ENCODE results near the gene GRM4. TPM values are rescaled to one million over a fixed set of nuclear protein-coding genes. Genes with fewer than 3 reads are reported as not detected.

GRM4 gene
- total RNA-seq, 1 experiment from 2014 or later = 5.6 TPM

GRCh38 chr6:33981861-33982260 is 164.0 kb downstream of the GRM4 start:
- no peaks in the 10 kb centered on the region for H3K79me1 ChIP-seq (ENCODE audit: insufficient read depth, low read depth, low read length, poor library complexity, severe bottlenecking)
- no peak for DNase-seq
- H2BK15ac ChIP-seq (ENCODE audit: low read depth, low read length) = no peak overlapping the region
- H3K56ac ChIP-seq (ENCODE audit: insufficient read length, low read depth, low read length) = no peak overlapping the region
- H2AK5ac ChIP-seq (ENCODE audit: insufficient read length, low read length) = no peak overlapping the region
- H3K4me2 ChIP-seq (ENCODE audit: insufficient read depth, insufficient read length, low read length) = no peak overlapping the region
- no peak overlapping the region for H3K9ac ChIP-seq (ENCODE audit: extremely low read depth, insufficient read length, low read length)
- H3K9me3 Mint-ChIP-seq = peaks cover 0 to 4% of the 10 kb centered on the region in 2 experiments; a peak in 2 of 5 replicates
- H3K14ac ChIP-seq (ENCODE audit: insufficient read depth, low read length) = no peak overlapping the region
- no peaks in the 10 kb centered on the region for H3K27me3 ChIP-seq (ENCODE audit: insufficient read depth, low read length)
- no peak overlapping the region for H3T11ph ChIP-seq (ENCODE audit: low read length)
- H3K79me2 ChIP-seq (ENCODE audit: insufficient read depth, low read length) = no peaks in the 10 kb centered on the region
- peaks cover 14 to 17% of the 10 kb centered on the region in 2 experiments for H3K4me1 Mint-ChIP-seq
- no peak overlapping the region for H2BK12ac ChIP-seq (ENCODE audit: insufficient read length, low read depth, low read length)
- H3K27ac Mint-ChIP-seq = no peak overlapping the region
- no peak overlapping the region for H2BK5ac ChIP-seq (ENCODE audit: insufficient read length, low read length)
- H3K27ac ChIP-seq (ENCODE audit: insufficient read length, low read depth, low read length) = no peak overlapping the region
- H3K9me3 ChIP-seq (ENCODE audit: control insufficient read depth, low read depth, low read length) = no peaks in the 10 kb centered on the region
- H4K5ac ChIP-seq (ENCODE audit: insufficient read length, low read depth, low read length) = no peak overlapping the region
- no CpG with 5 or more reads among the region's 4 CpGs for WGBS (ENCODE audit: extremely low coverage, insufficient read length, low lambda C conversion rate)
- peaks cover 41% of the 10 kb centered on the region for H3K27me3 Mint-ChIP-seq (ENCODE audit: low read depth)
- H4K20me1 ChIP-seq (ENCODE audit: control insufficient read depth, insufficient read depth, insufficient read length) = no peaks in the 10 kb centered on the region
- no peaks in the 10 kb centered on the region; the same call in 1 of the 2 replicates for H3K4me1 ChIP-seq (ENCODE audit: insufficient read depth, low read length)
- no peak for TF ChIP-seq CTCF (conservative IDR thresholded peaks at IDR 0.05)
- H2AFZ ChIP-seq (ENCODE audit: low read length) = no peak overlapping the region
- H4K8ac ChIP-seq (replicated peaks; ENCODE audit: insufficient read length, low read depth, low read length) = no peak overlapping the region
- H2BK20ac ChIP-seq (ENCODE audit: low read depth, low read length, poor library complexity, severe bottlenecking) = no peak overlapping the region
- H3K4me3 Mint-ChIP-seq = no peak overlapping the region
- H2BK120ac ChIP-seq (ENCODE audit: low read depth, low read length, poor library complexity, severe bottlenecking) = no peak overlapping the region
- peaks cover 0 to 4% (median 0%) of the 10 kb centered on the region in 3 experiments; a peak in 2 of 7 replicates for H3K36me3 Mint-ChIP-seq (ENCODE audit: insufficient read depth in 1 of 3, low read depth in 3 of 3)
- no peak overlapping the region for H3K23ac ChIP-seq (ENCODE audit: insufficient read length, low read depth, low read length)
- no peak overlapping the region for H4K91ac ChIP-seq (ENCODE audit: insufficient read length, low read depth, low read length)
- no peak overlapping the region for H3K18ac ChIP-seq (ENCODE audit: insufficient read length, low read depth, low read length)
- H3K4ac ChIP-seq (ENCODE audit: low read depth, low read length) = no peak overlapping the region
- H3K23me2 ChIP-seq (ENCODE audit: insufficient read length, low read depth, low read length, poor library complexity, severe bottlenecking) = no peaks in the 10 kb centered on the region

Measured in H9 (cell line).